Activated naive CD4-positive, alpha-beta T cell treated with anti-CD3 and anti-CD28 coated beads, Interleukin-2, amount 50 U/mL, for 24 hours (primary cell): ENCODE measurements around the gene CRY2.

Experiments
- H3K27ac Mint-ChIP-seq: one replicate; pipeline ENCODE4 v1.8.0; 2021; ENCODE audit warnings: mild to moderate bottlenecking, mixed read lengths
- H3K27me3 Mint-ChIP-seq: one replicate; pipeline ENCODE4 v1.8.0; 2021; ENCODE audit warnings: mixed read lengths
- H3K36me3 Mint-ChIP-seq: one replicate; pipeline ENCODE4 v1.8.0; 2021; ENCODE audit warnings: mixed read lengths
- H3K4me1 Mint-ChIP-seq: one replicate; pipeline ENCODE4 v1.8.0; 2021; ENCODE audit warnings: mixed read lengths
- H3K4me3 Mint-ChIP-seq: one replicate; pipeline ENCODE4 v1.8.0; 2021; ENCODE audit warnings: mild to moderate bottlenecking, mixed read lengths
- H3K9me3 Mint-ChIP-seq: one replicate; pipeline ENCODE4 v1.8.0; 2021; ENCODE audit warnings: mixed read lengths

Gene CRY2

GRCh38 chr11:45853332-45854219 lies 6.3 kb downstream of the CRY2 start:
- Mint-ChIP-seq H3K4me3 (no peak overlapping the region), H3K27ac (no peak overlapping the region), H3K9me3 (no peaks in the 10 kb centered on the region), H3K27me3 (no peaks in the 10 kb centered on the region), H3K4me1 (peaks cover 37% of the 10 kb centered on the region), H3K36me3 (peaks cover 10% of the 10 kb centered on the region)

DNA sequence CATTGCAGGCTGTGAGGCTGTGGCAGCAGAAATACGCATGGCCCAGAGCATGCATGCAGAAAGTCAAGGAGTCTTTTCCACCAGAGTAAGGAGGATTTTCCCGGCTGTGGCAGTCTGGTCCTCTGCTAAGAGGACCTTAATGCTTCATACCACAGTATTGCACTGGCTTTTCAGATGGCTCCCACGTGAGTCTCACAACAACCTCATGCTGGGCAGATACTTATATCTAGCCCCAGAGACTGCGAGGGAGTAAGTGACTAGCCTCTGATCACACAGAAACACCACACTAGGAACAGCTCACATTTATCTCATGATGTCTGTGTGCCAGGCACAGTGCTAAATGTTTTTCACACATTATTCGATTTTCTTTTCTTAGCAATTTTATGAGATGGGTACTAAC lies 8.0 kb downstream of the CRY2 start:
- Mint-ChIP-seq H3K27me3 (no peaks in the 10 kb centered on the region), H3K36me3 (peaks cover 12% of the 10 kb centered on the region)

DNA sequence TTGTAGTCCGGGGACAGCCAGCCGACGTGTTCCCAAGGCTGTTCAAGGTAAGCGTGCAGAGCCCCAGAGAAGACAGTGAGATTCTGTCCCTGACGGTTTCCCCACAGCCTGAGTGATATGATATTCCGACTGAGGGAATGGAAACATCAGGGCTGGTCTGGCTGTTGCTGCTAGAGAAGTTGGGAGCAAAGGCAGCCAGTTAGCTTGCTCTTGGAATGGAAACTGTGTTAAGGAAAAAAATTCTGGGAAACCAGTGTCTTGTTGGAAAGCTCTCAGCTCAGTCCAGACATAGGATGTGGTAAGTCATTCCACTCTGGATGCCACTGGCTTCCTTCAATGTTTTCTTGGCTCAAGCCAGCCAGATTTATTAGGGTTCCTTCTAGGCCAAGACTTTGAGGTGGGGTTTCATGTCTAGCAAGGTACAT lies 8.8 kb downstream of the CRY2 start:
- peaks cover 15% of the 10 kb centered on the region for H3K4me1 Mint-ChIP-seq
- H3K9me3 Mint-ChIP-seq: no peaks in the 10 kb centered on the region
- H3K27me3 Mint-ChIP-seq: no peaks in the 10 kb centered on the region
- H3K36me3 Mint-ChIP-seq: peaks cover 12% of the 10 kb centered on the region
- no peak overlapping the region for H3K4me3 Mint-ChIP-seq
- H3K27ac Mint-ChIP-seq: no peak overlapping the region

More for the DNA sequence above, 8.0 kb downstream of the CRY2 start:
- no peaks in the 10 kb centered on the region for H3K9me3 Mint-ChIP-seq
- no peak overlapping the region for H3K27ac Mint-ChIP-seq
- H3K4me3 Mint-ChIP-seq: no peak overlapping the region
- H3K4me1 Mint-ChIP-seq: peaks cover 22% of the 10 kb centered on the region

- Mint-ChIP-seq H3K4me3 (no peak overlapping the region), H3K27ac (peak overlapping the region; percentile 35), H3K27me3 (no peaks in the 10 kb centered on the region), H3K36me3 (peaks cover 19% of the 10 kb centered on the region), H3K9me3 (no peaks in the 10 kb centered on the region), H3K4me1 (no peaks in the 10 kb centered on the region)
These were observed 10.7 kb downstream of the CRY2 start for GRCh38 chr11:45857961-45858474.

- Mint-ChIP-seq H3K4me1 (no peaks in the 10 kb centered on the region), H3K27me3 (no peaks in the 10 kb centered on the region), H3K4me3 (no peak overlapping the region), H3K36me3 (peaks cover 21% of the 10 kb centered on the region), H3K9me3 (no peaks in the 10 kb centered on the region), H3K27ac (no peak overlapping the region)
These were observed 11.6 kb downstream of the CRY2 start for GRCh38 chr11:45858751-45859398.

GRCh38 chr11:45859661-45860140 lies 12.4 kb downstream of the CRY2 start:
- Mint-ChIP-seq H3K36me3 (peaks cover 21% of the 10 kb centered on the region), H3K9me3 (no peaks in the 10 kb centered on the region), H3K27me3 (no peaks in the 10 kb centered on the region), H3K4me1 (no peaks in the 10 kb centered on the region), H3K27ac (no peak overlapping the region), H3K4me3 (no peak overlapping the region)

DNA sequence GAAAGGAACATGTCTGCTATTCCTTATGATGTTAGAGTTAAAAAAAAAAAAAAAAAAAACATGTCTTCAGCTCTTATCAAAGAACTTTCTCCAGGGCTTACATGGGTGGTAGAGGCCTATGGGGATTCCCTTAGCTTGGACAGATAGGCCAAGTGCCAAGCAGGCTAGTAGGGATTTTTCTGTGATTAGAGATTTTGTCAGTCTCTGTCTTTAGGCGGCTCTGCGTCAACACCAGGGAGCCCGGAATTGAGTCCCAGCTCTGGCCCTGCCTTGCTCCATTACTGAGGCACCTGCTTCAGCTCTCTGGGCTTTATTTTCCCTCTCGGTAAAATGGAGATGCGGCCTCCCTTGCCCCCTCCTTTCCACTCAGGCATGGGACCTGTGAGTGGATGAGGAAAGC lies 13.1 kb downstream of the CRY2 start:
- no peak overlapping the region for H3K27ac Mint-ChIP-seq
- H3K4me3 Mint-ChIP-seq: no peak overlapping the region
- H3K4me1 Mint-ChIP-seq: no peaks in the 10 kb centered on the region
- no peaks in the 10 kb centered on the region for H3K9me3 Mint-ChIP-seq
- H3K27me3 Mint-ChIP-seq: no peaks in the 10 kb centered on the region
- peaks cover 21% of the 10 kb centered on the region for H3K36me3 Mint-ChIP-seq

DNA sequence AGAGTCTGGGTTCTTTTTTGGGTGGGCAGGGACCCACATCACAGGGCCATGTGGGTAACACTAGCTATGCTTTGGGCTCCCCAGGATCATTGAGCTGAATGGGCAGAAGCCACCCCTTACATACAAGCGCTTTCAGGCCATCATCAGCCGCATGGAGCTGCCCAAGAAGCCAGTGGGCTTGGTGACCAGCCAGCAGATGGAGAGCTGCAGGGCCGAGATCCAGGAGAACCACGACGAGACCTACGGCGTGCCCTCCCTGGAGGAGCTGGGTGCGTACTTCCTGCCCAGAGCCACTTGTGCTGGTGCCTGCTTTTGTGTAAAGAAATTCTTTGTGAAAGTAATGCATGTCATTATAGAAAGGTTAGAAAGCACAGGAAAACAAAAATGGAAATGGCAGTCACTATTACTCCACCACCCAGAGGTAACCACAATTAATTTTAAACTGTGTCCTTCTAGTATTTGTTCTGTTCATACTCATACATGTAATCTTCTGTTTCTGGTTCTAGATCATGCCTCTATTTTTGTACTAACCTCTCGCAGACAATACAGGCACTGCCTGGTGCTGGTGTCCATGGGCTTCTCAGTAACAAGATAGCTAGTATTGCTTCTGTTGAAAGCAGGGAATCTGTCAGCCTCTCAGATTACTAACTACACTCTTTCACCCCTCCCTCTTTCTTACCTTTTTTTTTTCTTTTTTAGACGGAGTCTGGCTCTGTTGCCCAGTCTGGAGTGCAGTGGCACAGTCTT lies 13.7 kb downstream of the CRY2 start:
- Mint-ChIP-seq H3K9me3 (no peaks in the 10 kb centered on the region), H3K36me3 (peaks cover 23% of the 10 kb centered on the region), H3K27me3 (no peaks in the 10 kb centered on the region), H3K27ac (no peak overlapping the region), H3K4me1 (no peaks in the 10 kb centered on the region), H3K4me3 (no peak overlapping the region)

GRCh38 chr11:45864041-45864440 lies 16.8 kb downstream of the CRY2 start:
- peaks cover 25% of the 10 kb centered on the region for H3K36me3 Mint-ChIP-seq
- no peaks in the 10 kb centered on the region for H3K9me3 Mint-ChIP-seq

GRCh38 chr11:45869551-45869950 lies 22.3 kb downstream of the CRY2 start:
- Mint-ChIP-seq H3K36me3 (peaks cover 33% of the 10 kb centered on the region), H3K27me3 (no peaks in the 10 kb centered on the region), H3K4me1 (no peaks in the 10 kb centered on the region), H3K27ac (no peak overlapping the region), H3K9me3 (no peaks in the 10 kb centered on the region), H3K4me3 (no peak overlapping the region)

More at GRCh38 chr11:45864041-45864440, 16.8 kb downstream of the CRY2 start:
- no peak overlapping the region for H3K4me3 Mint-ChIP-seq
- no peak overlapping the region for H3K27ac Mint-ChIP-seq
- no peaks in the 10 kb centered on the region for H3K4me1 Mint-ChIP-seq
- no peaks in the 10 kb centered on the region for H3K27me3 Mint-ChIP-seq

- Mint-ChIP-seq H3K9me3 (no peaks in the 10 kb centered on the region), H3K4me3 (no peak overlapping the region), H3K27ac (no peak overlapping the region), H3K36me3 (peaks cover 36% of the 10 kb centered on the region), H3K27me3 (no peaks in the 10 kb centered on the region), H3K4me1 (no peaks in the 10 kb centered on the region)
These were observed 23.4 kb downstream of the CRY2 start for GRCh38 chr11:45870706-45871105.

DNA sequence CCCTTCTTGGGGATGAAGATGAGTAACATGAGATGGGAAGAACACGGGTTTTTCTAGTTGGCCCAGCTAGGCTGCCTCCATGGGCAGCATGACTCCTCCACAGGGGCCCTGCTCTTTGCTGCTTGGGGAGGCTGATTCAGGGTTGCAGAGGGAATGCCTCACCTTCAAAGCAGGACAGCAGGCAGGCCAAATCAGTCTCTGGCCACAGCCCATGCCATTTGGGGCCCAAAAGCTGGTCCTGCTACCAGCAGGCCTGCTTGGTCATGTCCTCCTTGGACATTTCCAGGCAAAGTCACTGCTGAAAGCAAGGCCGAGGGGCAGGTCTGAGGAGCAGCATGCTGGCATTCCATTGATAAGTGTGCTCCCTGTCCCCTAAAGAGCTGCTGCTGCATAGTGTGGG lies 24.4 kb downstream of the CRY2 start:
- Mint-ChIP-seq H3K9me3 (no peaks in the 10 kb centered on the region), H3K4me3 (no peak overlapping the region), H3K36me3 (peaks cover 30% of the 10 kb centered on the region)

GRCh38 chr11:45872651-45873356 lies 25.5 kb downstream of the CRY2 start:
- no peaks in the 10 kb centered on the region for H3K27me3 Mint-ChIP-seq
- no peak overlapping the region for H3K4me3 Mint-ChIP-seq
- peaks cover 31% of the 10 kb centered on the region for H3K36me3 Mint-ChIP-seq
- no peaks in the 10 kb centered on the region for H3K9me3 Mint-ChIP-seq
- no peak overlapping the region for H3K27ac Mint-ChIP-seq
- H3K4me1 Mint-ChIP-seq: no peaks in the 10 kb centered on the region

More for the DNA sequence above, 24.4 kb downstream of the CRY2 start:
- Mint-ChIP-seq H3K4me1 (no peaks in the 10 kb centered on the region), H3K27me3 (no peaks in the 10 kb centered on the region), H3K27ac (no peak overlapping the region)

DNA sequence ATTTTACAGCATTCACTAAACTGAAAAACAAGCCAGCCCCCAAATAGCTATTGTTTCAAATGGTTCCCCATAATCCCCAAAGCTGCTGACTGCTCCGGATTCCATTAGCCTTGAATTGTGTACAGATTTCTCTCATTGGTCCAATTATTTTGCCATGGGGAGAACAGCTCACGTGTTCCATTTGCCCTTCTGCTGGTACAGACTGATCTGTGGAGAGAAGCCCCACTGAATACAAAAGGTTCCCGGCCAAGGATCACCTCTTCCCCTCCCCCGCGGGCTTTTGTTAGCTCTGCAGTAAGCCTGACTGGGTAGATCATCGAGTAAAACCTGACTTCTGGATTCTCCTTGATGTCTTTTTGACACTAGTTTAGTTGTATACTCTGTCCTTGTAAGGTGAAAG lies 29.1 kb downstream of the CRY2 start:
- peaks cover 24% of the 10 kb centered on the region for H3K36me3 Mint-ChIP-seq
- no peak overlapping the region for H3K27ac Mint-ChIP-seq

DNA sequence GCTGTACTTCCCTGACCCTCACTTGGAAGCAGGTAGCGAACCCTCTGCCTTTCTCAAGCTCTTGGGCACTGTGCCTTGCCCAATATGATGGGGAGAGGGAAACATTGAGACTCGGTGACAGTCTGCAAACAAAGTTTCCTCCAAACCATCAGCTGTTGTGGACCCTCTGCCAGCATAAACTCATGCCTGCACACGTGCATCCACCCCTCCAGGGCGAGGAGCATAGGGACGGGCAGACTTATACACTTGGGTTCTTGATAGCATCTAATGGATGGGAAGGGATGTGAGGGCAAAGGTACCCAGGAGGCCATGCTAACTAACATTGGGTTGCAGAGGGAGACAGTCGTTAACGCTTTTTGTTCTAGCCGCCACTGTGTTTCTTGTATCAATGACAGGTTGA lies 29.9 kb downstream of the CRY2 start:
- Mint-ChIP-seq H3K4me1 (no peaks in the 10 kb centered on the region), H3K36me3 (peaks cover 23% of the 10 kb centered on the region), H3K4me3 (no peak overlapping the region), H3K27me3 (no peaks in the 10 kb centered on the region), H3K9me3 (no peaks in the 10 kb centered on the region), H3K27ac (no peak overlapping the region)

More for the DNA sequence above, 29.1 kb downstream of the CRY2 start:
- Mint-ChIP-seq H3K4me3 (no peak overlapping the region), H3K27me3 (no peaks in the 10 kb centered on the region), H3K9me3 (no peaks in the 10 kb centered on the region), H3K4me1 (no peaks in the 10 kb centered on the region)
